OCI-LY7 (cell line): ENCODE data around the gene AP3S2. TPM values are rescaled to one million over a fixed set of nuclear protein-coding genes. Genes with fewer than 3 reads are reported as not detected.
"Not testable (repeated sequence)": the region's sequence is repeated elsewhere in the genome, so short reads cannot be mapped to it uniquely, and the experiment has no call there.

Experiments
- BruUV-seq: library from RNA; stranded (reverse); fragments of 400-500 nt; replicated peaks from 2 replicates; lab custom pipeline; 2021; lab: Mats Ljungman, UMichigan
- CTCF ChIA-PET: fragments of 300-600 bp; sonication (Branson Sonifier 250); formaldehyde crosslinking; loops from one replicate; lab custom pipeline; 2022; ENCODE audit warnings: antibody characterized with exemption; ENCODE audit not compliant: unreplicated experiment; lab: Charles Lee
- POLR2A ChIA-PET: fragments of 300-600 bp; sonication (Branson Sonifier 250); formaldehyde crosslinking; loops from one replicate; lab custom pipeline; 2022; ENCODE audit warnings: antibody characterized with exemption; lab: Charles Lee
- DNase-seq: peaks from one replicate; pipeline ENCODE4 v3.0.0-alpha.2; 2015; ENCODE audit warnings: low spot score
- H2AFZ ChIP-seq: fragments of 200-600 bp; sonication (generic), shearing (Covaris generic); 2 replicates; pipeline ENCODE4 v1.6.1; 2014; ENCODE audit warnings: mild to moderate bottlenecking, antibody characterized with exemption, low read length, moderate library complexity
- H3K27ac ChIP-seq: fragments of 200-600 bp; sonication (generic); 2 replicates; pipeline ENCODE4 v1.5.1; 2014; ENCODE audit warnings: mixed run types, low read depth, mild to moderate bottlenecking, moderate library complexity, low read length, inconsistent platforms; ENCODE audit not compliant: poor library complexity, severe bottlenecking
- H3K36me3 ChIP-seq: fragments of 200-600 bp; sonication (generic); 2 replicates; pipeline ENCODE4 v1.6.1; 2014; ENCODE audit warnings: mild to moderate bottlenecking, antibody characterized with exemption, low read length, moderate library complexity, mixed read lengths; ENCODE audit not compliant: insufficient read depth
- H3K4me1 ChIP-seq: fragments of 200-600 bp; sonication (generic); 2 replicates; pipeline ENCODE4 v1.5.1; 2014; ENCODE audit warnings: mild to moderate bottlenecking, low read length; ENCODE audit not compliant: insufficient read depth, poor library complexity, severe bottlenecking
- H3K4me2 ChIP-seq: fragments of 200-600 bp; sonication (generic); 2 replicates; pipeline ENCODE4 v1.6.1; 2014; ENCODE audit warnings: mild to moderate bottlenecking, low read length
- H3K4me3 ChIP-seq: fragments of 200-600 bp; sonication (generic); 2 replicates; pipeline ENCODE4 v1.5.1; 2014; ENCODE audit warnings: mild to moderate bottlenecking, low read depth, low read length; ENCODE audit not compliant: poor library complexity, severe bottlenecking
- H3K79me2 ChIP-seq: fragments of 200-600 bp; sonication (generic); 2 replicates; pipeline ENCODE4 v1.6.1; 2016; ENCODE audit warnings: low read depth, mild to moderate bottlenecking, low read length, moderate library complexity, mixed read lengths; ENCODE audit not compliant: insufficient read depth
- H3K9me2 ChIP-seq: fragments of 200-600 bp; sonication (generic); 2 replicates; pipeline ENCODE4 v1.6.1; 2016; ENCODE audit warnings: mild to moderate bottlenecking, low read length, mixed read lengths; ENCODE audit not compliant: insufficient read depth
- H3K9me3 ChIP-seq: fragments of 200-600 bp; sonication (generic); 2 replicates; pipeline ENCODE4 v1.6.1; 2014; ENCODE audit warnings: mild to moderate bottlenecking, mixed run types, low read length, mixed read lengths
- H4K20me1 ChIP-seq: fragments of 200-600 bp; sonication (generic); 2 replicates; pipeline ENCODE4 v1.6.1; 2014; ENCODE audit warnings: mild to moderate bottlenecking, antibody characterized with exemption, low read length, moderate library complexity, mixed read lengths; ENCODE audit not compliant: insufficient read depth
- EZH2phosphoT487 ChIP-seq: fragments of 200-600 bp; sonication (generic); IDR thresholded peaks from 2 replicates; pipeline ENCODE4 v1.6.1; 2018; ENCODE audit warnings: low read depth, borderline replicate concordance, mild to moderate bottlenecking, mixed run types, antibody characterized with exemption, low read length, moderate library complexity, mixed read lengths
- intact Hi-C: fragments of 100-400 bp; cut with micrococcal nuclease; formaldehyde crosslinking; loops from one replicate; pipeline ENCODE4 v1.10.0; 2022; ENCODE audit not compliant: unreplicated experiment
- total RNA-seq, 2 experiments: library from RNA; depleted of rRNA in 1 of 2; stranded (reverse); fragments of >200 nt in 1 of 2; shearing (Covaris generic) in 1 of 2; gene quantifications; 2 replicates each; pipeline ENCODE4 v1.2.3, GENCODE V29; 2014 to 2022
- TF ChIP-seq, protein P1 (sequence below): fragments of 200-600 bp; sonication (generic); conservative IDR thresholded peaks from 2 replicates; pipeline ENCODE4 v1.5.1; 2014; ENCODE audit warnings: mild to moderate bottlenecking, antibody characterized with exemption, low read length, moderate library complexity, mixed read lengths

The AP3S2 gene
- total RNA-seq, 2 experiments from 2014 or later = 20.8 to 30.4 TPM

DNA sequence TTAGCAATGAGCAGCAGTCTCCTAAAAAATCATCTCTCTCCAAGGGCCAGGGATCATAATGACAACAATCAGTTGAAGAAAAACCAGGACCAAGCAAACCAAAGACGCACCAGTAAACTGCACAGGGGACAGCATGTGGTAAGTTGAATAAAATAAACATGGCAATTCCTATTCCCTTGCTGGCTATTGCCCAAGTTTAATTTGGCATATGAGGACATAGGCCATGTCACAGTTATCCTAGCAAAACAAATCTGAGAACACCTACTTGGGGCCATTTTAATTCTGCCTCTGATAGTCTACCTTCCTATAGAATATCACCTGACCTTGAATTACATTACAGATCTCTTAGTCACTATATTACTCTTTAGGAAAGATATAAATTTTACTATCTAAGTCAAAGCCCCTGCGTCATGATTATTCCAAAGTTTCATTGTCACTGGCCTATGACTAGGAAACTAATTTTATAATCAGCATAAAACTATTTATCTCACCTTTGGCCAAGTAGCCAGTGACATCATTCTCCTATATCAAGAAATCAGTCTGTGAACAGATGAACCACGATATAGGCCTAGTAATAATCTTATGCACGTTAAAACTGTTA, 23.0 kb downstream of the AP3S2 start:
- ChIA-PET POLR2A (no interaction called here), CTCF (no interaction called here)
- BruUV-seq = no TSS peak
- H3K9me2 ChIP-seq = no peaks in the 10 kb centered on the region
- H2AFZ ChIP-seq = no peak overlapping the region
- H3K4me3 ChIP-seq = no peak overlapping the region
- no peaks in the 10 kb centered on the region for H4K20me1 ChIP-seq
- H3K36me3 ChIP-seq = peaks cover 33% of the 10 kb centered on the region
- peaks cover 5% of the 10 kb centered on the region for H3K4me1 ChIP-seq
- H3K4me2 ChIP-seq = no peak overlapping the region
- intact Hi-C loops = no loop called here
- no peaks in the 10 kb centered on the region for H3K79me2 ChIP-seq
- no peaks in the 10 kb centered on the region for H3K9me3 ChIP-seq
- no peak overlapping the region for H3K27ac ChIP-seq
- TF ChIP-seq, protein P1, sequence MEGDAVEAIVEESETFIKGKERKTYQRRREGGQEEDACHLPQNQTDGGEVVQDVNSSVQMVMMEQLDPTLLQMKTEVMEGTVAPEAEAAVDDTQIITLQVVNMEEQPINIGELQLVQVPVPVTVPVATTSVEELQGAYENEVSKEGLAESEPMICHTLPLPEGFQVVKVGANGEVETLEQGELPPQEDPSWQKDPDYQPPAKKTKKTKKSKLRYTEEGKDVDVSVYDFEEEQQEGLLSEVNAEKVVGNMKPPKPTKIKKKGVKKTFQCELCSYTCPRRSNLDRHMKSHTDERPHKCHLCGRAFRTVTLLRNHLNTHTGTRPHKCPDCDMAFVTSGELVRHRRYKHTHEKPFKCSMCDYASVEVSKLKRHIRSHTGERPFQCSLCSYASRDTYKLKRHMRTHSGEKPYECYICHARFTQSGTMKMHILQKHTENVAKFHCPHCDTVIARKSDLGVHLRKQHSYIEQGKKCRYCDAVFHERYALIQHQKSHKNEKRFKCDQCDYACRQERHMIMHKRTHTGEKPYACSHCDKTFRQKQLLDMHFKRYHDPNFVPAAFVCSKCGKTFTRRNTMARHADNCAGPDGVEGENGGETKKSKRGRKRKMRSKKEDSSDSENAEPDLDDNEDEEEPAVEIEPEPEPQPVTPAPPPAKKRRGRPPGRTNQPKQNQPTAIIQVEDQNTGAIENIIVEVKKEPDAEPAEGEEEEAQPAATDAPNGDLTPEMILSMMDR = no peak
- TF ChIP-seq EZH2phosphoT487 = no peak
- DNase-seq = no peak

DNA sequence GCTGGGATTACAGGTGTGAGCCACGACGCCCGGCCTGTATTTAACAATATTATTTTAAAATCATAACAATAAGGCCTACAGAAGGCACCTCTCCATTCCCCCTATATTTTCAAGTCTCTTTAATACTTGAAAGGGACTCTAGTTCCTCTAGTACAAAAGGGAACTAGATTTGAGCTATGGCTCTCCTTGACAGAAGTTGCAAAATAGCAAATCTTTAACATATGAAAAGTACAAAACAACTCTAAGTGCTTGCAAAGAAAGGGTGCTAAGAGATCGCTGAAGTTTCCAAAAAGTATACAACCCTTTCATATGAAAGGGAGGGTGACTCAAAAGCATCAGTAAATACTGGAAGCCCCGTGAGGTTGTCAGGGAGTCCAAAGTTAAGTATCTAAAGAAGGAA, 23.8 kb downstream of the AP3S2 start:
- intact Hi-C loops = no loop called here
- TF ChIP-seq EZH2phosphoT487 = no peak
- TF ChIP-seq, protein P1 = no peak
- BruUV-seq = no TSS peak
- H2AFZ ChIP-seq = no peak overlapping the region
- CTCF ChIA-PET = no interaction called here
- peaks cover 33% of the 10 kb centered on the region for H3K36me3 ChIP-seq
- H3K79me2 ChIP-seq = no peaks in the 10 kb centered on the region
- no peak overlapping the region for H3K4me2 ChIP-seq
- no peaks in the 10 kb centered on the region for H3K9me2 ChIP-seq
- no peaks in the 10 kb centered on the region for H3K9me3 ChIP-seq
- no peaks in the 10 kb centered on the region for H4K20me1 ChIP-seq
- H3K4me1 ChIP-seq = peaks cover 3% of the 10 kb centered on the region
- no peak overlapping the region for H3K27ac ChIP-seq
- POLR2A ChIA-PET = no interaction called here
- no peak for DNase-seq
- H3K4me3 ChIP-seq = no peak overlapping the region

DNA sequence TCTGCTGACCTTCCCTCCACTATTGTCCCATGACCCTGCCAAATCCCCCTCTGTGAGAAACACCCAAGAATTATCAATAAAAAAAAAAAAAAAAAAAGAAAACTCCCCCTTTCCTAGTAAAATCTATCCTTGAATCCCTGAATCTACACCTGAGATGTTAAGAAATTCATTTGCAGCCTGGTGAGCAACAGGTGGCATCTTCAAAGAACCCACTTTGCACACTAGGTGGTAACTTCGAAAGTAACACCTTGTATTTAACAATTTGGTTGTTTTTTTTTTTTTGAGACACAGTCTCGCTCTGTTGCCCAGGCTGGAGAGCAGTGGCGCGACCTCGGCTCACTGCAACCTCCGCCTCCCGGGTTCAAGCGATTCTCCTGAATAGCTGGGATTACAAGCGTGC, 24.3 kb downstream of the AP3S2 start:
- intact Hi-C loops, H3K27ac ChIP-seq, H3K4me3 ChIP-seq, BruUV-seq, CTCF ChIA-PET, H3K4me1 ChIP-seq, H3K79me2 ChIP-seq, H3K4me2 ChIP-seq, H3K9me3 ChIP-seq, POLR2A ChIA-PET, H3K9me2 ChIP-seq, DNase-seq, H2AFZ ChIP-seq, H4K20me1 ChIP-seq: not testable (repeated sequence)
- H3K36me3 ChIP-seq = peaks cover 33% of the 10 kb centered on the region
